ENCODE measurements around the gene CDS2.

CDS2 gene

DNA sequence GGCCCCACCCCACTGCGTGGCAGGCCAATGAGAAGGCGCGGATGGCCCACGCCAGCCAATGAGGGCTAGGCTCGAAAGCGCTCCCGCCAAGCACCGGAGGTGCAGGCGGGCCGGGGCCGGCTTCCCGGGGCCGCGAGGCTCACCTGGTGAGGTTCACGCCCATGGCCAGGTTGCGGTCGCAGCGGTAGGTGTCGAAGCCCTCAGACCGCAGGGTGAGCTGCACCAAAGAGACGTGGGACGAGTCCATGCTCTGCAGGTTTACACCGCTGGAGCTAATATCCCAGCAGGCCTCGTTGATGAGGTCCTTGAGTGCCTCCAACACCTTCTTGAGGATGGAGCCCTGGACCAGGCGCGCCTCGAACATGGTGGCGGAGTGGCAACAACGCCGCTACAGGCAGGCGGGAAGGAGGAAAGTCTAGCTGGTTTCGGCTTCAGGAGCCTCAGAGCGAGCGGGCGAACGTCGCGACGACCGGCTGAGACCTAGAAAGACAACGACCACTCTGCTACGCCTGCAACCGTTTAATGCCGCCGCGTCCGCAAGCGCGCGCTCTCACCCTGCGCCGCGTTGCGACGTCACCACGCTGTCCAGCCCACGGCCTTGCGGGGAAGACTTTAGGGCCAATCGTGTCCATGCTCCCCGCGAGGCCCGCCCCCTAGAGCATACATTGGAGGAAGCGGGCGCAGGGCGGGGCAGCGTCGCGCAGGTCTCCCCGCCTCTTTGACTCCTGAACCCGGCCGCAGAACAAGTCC lies 7.2 kb upstream of the CDS2 start, which contains the start of gene PCNA:
Gene PCNA, minus strand, starts transcription at position 524 of the 750 bp plus-strand sequence. Its CDS starts 160 bp downstream, at position 364.
- DNase-seq = peak; percentile 46 to 95 (median 90)

- DNase-seq = no peak
Measured at GRCh38 chr20:5120185-5120476, 6.7 kb upstream of the CDS2 start.

GRCh38 chr20:5122873-5123260 lies 3.9 kb upstream of the CDS2 start:
- DNase-seq = no peak

- DNase-seq = peak in 9 of 14 donors; percentile 38 to 73 (median 58)
Measured at GRCh38 chr20:5127204-5127858, 523 bp downstream of the CDS2 start.

DNA sequence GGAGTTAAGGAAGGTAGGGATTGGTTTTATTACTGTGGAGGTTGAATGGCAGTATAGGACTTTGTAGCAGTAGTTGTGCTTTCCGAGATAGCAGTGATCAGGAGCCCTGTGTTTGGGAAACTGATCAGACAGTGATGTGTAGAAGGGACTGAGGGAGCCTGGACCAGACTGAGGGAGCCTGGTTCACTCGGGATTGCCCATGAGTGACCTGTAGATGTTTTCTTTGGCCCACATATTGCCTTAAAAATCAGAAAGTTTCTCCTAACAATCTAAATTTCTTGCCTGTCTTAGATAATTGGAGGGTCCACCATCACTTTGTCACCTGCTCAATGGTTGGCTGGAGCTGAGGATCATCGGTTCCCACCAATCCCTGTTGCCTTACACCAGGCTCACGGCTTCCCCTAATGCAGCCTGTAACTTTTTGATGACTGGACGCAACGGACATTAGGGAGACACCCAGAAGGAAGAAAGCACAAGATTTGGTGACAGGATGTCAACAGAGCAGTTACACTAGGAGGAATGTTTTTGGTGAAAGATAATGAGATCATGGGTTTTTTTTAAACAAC lies 1.1 kb downstream of the CDS2 start:
- DNase-seq = no peak

- no peak for DNase-seq
Measured at GRCh38 chr20:5128886-5129285, 2.1 kb downstream of the CDS2 start.

DNA sequence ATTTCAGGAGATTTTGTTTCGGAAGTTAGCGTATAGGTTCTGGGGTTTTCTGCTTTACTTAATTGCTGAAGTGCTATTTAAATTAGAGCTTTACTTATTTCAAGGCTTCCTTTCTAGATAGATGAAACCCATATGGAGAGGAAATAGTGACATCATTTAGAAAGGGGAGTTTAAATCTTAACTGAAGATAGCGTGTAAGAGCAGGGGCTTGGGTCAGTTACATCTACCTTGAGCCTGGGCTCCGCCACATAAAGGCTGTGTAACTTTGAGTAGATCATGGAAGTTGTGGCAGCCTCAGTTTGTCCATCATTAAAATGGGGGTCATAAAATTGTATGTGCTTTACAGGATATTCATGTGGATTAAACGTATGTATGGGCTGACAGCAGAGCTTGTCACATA lies 4.7 kb downstream of the CDS2 start:
- DNase-seq = no peak

DNA sequence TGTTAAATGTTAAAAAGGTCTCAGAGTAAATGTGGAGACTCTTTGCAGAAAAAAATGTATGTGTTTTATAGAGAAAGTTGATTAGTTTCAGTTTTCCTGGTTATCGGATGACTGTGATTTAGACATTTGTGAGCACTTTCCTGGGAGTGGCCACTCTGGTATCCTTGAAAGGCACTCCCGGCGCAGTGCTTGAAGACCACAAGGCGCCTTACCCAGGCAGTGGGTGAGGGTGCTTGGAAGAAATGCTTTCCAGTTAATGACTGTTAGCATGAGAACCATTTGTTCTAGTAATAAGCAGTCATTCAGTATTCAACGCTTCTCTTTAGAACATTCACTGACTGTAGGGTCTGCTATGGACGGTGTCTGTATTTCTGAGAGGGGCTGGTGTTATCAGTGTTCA lies 7.2 kb downstream of the CDS2 start:
- DNase-seq = no peak

DNA sequence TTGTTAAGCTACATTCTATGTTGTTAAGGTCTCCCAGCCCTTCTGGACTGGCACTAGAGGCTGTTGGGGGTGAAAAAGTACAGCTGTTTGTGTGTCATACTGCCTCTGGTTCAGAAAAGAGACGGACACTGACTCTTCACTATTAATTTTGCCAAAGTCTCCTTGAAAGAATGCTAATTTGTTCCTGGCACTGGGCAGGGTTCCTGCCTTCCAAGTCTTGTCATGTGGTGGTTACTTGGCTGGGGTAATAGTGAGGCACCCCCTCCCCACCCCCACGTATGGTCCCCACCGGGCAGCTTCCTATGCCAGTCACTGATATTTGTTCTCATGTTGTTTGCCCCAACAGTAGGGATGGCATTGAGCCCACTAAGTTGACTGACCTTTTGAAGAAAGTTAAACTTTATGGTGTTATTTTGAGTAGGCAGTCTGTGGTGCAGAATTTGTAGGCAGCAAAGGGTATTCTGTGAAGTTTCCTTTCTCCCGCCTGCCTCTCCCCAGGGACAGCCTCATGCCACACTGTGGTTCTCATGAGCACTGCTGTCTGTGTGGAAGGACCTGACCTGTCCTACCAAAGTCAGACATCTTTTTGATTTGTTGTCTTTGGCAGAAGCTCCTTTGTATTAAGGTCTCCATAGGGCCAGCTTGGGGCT lies 8.7 kb downstream of the CDS2 start:
- DNase-seq = peak in 11 of 14 donors; percentile 22 to 71 (median 49)

DNA sequence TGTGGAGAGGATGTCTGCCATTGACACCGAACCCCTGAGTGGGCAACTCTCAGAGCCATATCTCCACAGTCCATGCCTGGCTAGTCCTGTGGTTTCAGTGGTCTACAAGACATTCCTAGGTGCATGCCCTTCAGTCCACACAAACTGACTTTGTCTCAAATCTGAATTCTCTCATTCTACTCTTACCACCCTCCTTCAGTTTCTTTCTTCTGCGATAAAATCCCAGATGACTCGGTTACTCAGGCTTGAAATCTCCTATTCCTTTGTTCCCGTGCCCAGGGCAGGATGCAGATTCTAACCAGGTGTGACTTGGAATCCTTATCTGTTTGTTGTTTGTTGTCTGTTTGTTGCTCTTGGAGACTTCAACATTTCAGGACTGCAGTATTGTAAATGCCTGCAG lies 9.3 kb downstream of the CDS2 start:
- no peak for DNase-seq

- no peak for DNase-seq
Measured at GRCh38 chr20:5140195-5140594, 13.4 kb downstream of the CDS2 start.

DNA sequence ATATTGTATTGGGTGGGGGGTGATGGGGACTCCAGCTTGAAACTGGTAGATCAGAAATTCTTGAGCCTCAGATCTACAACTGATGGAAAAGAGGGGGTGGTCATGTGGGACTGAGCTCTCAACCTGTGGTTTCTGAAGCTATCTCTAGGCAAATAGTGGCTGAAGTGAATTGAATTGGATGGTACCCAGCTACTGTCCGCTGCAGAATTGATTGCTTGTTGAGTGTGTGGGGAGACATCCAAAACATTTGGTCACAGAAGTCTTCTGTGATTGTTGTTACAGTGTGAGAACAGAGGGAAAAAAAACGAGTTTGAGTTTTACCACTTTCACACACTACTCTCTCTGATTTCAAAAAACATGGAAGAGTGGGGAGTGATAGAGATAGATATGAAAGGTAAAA lies 14.8 kb downstream of the CDS2 start:
- peak in 3 of 14 donors; percentile 5 to 20 (median 19) for DNase-seq

DNA sequence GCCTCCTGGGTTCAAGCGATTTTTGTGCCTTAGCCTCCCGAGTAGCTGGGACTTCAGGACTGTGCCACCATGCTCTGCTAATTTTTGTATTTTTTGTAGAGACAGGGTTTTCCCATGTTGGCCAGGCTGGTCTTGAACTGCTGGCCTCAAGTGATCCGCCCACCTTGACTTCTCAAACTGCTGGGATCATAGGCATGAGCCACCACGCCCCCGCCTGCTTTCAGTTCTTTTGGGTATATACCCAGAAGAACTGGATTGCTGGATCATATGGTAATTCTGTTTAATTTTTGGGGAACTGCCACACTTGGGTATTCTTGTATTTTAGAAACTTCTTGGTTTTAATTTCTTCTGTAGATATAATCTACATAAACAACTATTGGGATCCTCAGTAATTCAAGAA lies 17.0 kb downstream of the CDS2 start:
- no peak for DNase-seq

GRCh38 chr20:5145365-5146098 lies 18.7 kb downstream of the CDS2 start:
- no peak for DNase-seq

- DNase-seq = no peak
Measured at GRCh38 chr20:5146099-5146668, 19.4 kb downstream of the CDS2 start.

- no peak for DNase-seq
Measured at GRCh38 chr20:5146871-5147592, 20.2 kb downstream of the CDS2 start.

DNA sequence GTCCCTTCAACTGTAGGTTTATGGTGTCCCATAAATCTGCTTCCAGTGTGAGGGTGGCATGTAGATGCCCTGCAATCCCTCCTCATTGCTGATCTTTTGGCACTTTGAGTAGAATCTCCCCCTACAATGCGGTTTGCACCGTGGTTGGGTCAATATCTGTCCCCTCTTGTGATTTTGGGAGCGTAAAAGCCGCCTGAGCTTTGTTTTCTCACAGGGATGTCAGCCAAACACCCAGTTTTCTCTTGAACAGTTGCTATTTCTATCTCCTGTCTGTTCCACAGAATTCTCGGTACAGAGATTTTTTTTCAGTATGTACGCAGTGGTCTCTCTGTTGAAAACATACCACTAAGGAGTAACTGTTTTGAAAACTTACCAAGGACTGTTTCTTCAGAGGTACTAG lies 21.8 kb downstream of the CDS2 start:
- no peak for DNase-seq

DNA sequence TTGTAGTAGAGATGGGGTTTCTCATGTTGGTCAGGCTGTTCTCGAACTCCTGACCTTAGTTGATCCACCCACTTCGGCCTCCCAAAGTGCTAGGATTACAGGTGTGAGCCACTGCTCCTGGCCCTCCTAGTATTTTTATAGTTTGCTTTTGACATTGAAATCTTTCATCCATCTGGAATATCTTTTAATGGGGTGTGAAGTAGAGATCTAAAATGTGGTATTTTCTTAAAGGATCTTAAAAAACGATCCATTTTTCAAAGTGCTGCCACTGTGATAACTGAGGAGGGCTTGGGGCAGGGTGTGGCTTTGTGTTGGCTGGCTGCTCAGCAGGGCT lies 23.1 kb downstream of the CDS2 start:
- DNase-seq = no peak

- peak in 2 of 14 donors; percentile 11 to 35 for DNase-seq
Measured at GRCh38 chr20:5150226-5151076, 23.6 kb downstream of the CDS2 start.

DNA sequence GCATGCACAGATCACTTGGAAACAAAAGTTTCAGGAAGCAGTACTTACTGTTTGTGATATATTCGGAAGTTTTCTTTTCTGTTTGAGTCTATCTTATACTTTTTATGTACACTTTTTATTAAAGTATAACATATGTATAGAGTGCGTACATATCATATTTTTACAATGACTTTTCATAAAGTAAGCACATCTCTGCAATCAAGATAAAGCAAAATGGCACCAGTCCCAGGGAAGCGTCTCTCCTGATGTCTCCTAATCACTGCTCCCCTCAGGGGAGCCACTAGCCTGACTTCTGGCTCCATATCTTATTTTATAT lies 26.3 kb downstream of the CDS2 start:
- DNase-seq = no peak
